GM19035 (cell line): ENCODE results near the gene ITGB2.

ENCODE experiments used
- ATAC-seq: cut with Tn5 transposase; IDR thresholded peaks from one replicate; pipeline ENCODE4 v1.9.1; 2021; ENCODE audit not compliant: unreplicated experiment

The ITGB2 gene

DNA sequence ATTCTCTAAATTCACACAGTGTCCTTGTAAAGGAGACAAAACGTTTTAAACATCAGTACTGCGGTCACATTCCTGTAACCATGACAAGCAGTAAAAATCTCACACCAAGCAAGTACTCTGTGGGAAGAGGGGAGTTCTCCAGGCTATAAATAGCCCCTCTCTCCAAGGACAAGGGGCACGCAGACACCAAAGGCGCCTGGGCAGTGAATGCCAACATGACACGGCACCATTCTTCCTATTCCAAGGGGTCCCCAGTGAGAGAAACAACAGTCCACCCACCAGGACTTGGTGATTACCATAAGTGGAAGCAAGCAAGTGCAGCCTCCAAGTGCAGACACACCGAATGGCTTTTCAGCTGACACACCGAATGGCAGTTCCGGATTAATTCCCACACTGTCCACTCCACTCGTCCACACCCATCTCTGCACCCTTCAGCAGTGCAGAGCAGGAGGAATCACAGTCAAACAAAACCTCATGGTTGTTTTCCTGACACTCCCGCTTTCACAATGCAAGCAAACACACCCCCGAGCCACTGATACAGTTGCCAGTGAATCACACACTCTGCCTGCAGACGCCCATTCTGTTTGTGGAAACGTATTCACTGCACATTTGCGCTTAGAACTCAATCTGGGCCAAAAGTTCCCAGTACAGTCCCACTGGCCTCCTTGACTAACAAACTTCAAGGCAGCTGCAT is 49.0 kb downstream of the ITGB2 start:
- no peak for ATAC-seq

DNA sequence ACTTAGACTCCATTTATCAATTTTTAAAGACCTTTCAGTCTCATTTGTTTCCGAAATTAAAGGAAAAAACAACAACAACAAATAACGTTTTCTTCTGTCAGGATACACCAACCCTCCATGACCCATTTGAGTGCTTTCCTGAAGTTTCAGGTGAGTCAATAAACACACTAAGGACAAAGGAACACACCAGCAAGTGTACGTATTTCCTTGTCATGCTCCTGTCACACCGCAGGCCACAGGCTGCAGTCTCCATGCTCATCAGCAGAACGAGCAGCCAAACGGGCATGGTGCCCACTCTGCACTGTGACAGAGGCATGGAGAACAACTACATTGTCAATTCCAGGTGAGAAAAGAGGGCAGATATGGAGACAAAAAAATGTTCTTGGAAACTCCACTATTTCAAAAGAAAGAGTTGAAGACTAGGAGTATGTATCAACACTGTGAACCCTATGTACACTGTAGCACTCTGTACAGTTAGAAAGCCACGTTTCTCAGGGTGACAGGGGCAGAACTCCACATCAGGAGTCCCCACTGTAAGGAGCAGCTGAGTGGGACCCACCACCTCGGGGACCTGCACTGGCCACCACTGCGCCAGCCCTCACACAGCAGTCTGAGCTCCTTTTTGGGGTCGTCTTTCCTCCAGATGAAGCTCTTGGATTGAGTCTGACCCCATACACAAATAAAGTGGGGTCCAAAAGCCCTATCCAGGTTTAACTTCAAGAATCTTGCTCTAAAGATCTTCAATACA is 49.8 kb downstream of the ITGB2 start:
- ATAC-seq, result no peak

DNA sequence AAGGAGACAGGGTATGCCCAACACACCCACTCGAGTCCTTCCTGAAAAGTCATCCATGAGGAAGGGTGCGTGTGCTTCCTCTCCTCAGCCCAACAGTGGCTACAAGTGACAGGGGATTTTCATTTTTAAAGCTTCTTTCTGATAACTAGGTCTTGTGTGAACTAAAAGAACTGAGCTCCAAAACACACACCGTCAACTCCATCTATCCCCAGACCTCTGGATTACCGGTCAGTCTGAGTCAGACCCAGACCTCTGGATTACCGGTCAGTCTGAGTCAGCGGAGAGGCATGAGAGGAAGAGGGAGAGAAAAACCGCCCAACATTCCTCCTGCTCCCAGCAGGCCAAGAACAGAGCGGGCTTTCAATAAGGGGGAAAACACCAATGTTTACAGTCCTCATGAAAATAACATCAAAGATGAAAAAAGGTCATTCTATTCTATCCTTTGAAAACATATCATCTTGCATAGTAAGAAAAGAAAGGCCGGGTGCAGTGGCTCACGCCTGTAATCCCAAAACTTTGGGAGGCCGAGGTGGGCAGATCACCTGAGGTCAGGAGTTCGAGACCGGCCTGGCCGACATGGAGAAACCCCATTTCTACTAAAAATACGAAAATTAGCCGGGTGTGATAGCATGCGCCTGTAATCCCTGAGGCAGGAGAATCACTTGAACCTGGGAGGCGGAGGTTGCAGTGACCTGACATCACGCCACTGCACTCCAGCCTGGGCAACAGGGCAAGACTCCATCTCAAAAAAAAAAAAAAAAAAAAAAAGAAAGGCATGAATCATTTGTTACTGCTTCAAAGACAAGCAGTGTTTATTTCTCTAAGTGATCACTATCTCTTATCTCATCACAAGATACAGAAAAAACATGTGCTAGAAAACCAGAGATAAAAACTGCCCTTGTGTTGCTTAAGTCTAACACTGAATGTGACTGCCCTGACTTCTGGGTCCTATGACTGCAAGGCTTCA is 50.6 kb downstream of the ITGB2 start:
- ATAC-seq, result no peak

DNA sequence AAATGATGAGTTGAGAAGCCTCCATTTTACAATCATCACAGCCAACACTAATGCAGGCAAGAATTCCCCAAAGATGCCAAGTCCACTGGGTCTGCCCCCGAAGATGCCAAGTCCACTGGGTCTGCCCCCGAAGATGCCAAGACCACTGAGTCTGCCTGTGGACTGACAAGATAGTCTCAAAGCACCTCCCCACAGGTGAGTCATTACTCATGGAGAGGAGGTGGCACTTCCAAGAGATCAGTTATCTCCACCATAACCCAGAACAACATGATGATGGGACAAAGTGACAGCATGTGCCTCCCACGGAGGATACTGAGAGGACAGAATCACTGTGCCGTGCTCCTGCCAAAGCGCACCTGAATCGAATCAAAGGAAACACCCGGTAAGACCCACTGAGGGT is 52.0 kb downstream of the ITGB2 start:
- no peak for ATAC-seq

DNA sequence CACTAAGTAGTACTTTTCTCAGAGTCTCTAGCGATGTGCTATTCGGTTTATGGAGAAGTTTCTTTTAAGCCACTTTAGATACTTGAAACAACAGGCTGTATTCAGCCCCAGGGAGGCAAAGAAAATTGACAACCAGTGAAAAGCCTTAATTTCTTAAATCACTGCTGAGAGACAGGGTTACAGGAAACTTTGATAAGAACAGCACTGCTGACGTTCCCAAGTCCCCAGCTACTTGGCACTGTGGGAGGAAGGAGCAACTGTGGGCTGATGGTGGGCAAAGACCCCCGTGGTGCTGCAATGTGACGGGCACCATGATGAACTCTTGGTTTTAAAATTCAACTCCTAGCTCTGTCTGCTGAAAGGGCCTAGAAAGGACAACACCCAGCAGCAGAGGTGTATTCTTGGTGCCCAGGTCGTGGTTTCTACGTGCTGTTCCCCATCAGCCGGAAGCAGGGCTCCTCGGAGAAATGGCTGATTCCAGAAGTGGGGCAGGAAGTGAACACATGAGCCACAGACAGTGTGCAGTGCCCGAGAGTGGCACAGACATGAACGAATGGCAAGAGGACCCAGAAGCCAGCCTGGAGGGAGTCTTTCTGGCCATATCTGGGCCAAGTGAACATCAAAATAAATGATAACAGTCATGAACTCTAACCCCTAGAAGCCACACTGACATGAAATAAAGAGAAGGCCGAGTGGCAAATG is 52.5 kb downstream of the ITGB2 start:
- no peak for ATAC-seq

DNA sequence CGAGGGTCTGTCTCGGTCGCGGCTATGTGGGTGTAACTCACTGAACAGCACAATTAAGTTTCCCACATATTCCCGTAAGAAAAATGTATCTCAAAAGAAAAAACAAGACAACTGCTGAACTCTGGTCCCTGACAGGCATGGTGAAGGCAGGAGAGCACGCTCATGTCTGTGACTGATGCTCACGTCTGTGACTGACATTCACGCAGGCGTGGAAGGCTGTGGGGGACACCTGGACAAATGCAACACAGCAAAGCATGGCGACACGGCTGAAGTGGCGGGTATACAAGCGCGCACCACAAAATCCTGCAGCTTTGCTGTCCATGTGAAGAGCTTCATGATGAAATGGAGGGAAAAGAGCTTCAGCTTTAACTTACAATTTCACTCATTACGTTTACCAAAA is 53.2 kb downstream of the ITGB2 start:
- ATAC-seq, result no peak

DNA sequence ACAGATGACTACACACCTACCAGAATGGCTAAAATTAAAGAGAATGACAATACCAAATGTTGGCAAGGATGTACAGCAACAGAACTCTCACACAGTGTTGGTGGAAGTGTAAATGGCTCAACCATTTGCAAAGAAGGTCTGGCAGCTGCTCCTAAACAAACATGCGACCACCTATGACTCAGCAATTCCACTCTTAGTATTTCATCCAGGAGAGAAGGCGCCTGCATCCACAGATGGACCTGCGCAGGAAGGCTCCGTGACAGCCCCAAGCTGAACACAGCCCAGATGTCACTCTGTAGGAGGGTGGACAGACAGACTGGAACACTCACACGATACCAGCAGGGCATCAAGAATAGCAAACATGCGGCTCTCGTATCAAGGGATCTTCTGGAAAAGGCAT is 53.9 kb downstream of the ITGB2 start:
- ATAC-seq, result no peak

DNA sequence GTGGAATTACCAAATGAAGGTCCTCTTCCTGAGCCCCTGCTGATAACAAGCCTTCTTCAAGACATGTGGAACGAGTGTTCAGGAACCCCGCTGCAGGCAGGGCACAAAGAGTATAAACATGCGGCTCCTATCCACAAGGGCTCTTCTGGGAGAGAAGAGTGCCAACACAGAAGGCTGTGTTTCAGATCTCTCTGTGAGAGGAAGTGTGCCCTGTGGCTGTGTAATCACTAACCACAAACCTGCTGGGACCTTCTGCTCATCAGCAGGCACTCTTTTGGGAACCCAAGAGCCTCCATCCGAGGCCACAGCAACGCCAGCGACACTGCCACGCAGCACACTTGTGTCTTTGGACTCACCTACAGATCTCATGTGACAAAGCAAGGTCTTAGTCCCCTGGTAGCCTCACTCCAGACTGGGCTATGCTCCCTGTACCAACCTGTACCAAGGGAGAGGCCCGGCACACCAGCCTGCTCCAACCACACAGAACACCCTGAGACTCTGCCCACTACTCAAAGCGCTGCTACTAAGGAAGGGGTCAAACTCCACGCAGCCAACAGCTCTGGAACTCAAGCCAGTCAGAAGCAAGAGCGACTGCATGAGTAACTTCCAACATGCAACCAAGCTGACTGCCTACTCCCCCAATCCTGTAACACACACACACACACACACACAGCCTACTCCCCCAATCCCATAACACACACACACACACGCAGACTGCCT is 55.0 kb downstream of the ITGB2 start:
- no peak for ATAC-seq

DNA sequence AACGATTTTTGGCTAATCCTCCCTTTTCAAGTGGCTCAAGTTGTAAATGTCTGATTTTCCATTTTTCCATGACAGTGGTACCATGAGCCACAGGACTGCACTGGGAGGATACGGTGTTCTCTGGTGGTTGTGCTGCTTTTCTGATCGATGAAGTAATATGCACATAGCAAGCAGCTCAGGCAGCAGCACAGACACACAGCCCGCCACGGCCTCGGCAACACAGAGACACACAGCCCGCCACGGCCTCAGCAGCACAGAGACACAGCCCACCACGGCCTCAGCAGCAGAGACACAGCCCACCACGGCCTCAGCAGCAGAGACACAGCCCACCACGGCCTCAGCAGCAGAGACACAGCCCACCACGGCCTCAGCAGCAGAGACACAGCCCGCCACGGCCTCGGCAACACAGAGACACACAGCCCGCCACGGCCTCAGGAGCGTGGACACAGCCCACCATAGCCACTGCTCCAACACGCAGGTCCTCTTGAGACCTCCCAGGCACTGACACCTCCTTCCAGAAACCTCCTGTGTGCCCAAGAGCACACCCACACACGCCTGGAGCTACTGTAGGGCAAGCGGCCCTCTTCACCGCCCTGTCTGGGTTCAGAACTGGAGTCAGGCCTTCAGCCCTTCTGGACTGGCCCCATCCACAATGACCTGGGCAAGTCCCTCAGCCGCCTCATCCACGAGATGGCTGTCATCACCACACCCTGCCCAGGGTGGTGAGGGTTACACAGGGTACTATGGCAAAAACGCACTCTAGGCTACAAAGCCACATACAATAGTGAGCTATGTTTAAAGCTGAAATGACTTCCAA is 57.6 kb downstream of the ITGB2 start:
- no peak for ATAC-seq

DNA sequence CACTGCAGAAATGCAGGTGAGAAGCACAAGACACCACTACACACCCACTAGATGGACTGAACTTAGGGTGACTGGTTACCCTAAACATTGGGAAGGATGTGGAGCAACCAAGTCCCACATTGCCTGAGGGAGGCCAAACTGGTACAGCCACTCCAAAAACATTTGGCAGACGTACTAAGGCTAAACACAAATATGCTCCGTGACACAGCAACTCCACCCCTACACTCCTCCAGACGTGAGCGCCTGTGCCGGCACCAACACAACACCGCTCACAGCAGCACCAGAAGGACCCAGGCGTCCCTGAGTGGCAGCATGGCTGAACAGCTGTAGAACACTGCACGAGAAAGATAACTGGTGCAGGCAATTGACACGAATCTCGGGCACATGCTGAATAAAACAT is 61.9 kb downstream of the ITGB2 start:
- ATAC-seq, result no peak

DNA sequence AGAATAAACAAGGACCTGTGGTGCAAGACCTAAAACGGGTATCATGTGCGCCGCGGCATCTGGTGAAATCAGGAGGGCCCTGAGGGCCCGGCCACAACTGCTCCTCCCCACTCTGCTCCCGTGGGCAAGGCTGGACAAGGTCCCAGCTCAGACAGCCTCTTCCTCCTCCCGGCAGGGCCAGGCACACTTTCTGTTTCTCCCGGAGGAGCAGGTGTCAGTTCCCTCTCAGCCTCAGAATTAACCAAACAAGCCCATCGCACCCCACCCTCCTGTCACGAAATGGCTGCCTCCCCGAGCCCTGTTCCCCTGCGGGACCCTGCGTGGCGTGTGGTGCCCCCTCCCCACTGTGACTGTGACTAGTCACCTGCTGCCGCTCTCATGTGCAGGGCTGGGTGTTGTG is 62.4 kb downstream of the ITGB2 start:
- no peak for ATAC-seq

DNA sequence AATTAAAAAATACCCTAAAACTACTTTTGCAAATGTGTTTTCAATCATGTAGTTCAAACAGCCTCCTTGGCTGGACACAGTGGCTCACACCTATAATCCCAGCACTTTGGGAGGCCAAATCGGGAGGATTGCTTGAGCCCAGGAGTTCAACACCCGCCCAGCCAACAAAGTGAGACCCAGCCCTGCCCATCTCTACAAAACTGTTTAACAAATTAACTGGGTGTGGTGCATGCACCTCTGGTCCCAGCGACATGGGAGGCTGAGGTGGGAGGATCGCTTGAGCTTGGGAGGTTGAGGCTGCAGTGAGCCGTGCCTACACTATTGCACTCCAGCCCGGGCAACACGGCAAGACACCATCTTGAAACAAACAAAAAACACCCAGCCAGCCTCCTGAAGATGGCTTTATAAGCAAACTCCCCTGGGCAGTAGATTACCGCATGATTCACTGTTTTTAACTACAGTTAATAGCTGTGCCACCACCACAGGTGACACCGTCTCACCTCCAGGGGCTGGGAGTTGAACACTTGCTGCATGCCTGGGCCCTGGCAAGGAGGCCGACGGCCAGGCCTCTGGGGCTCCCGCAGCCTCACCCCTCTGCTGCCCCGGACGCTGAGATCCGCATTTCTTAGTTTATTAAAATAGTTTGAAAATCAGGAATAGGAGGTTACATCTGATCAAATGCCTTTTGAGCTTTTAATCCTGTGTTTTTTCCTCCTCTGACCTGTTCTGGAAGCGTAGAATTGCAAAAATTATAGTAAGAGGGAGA is 63.4 kb downstream of the ITGB2 start:
- ATAC-seq, result no peak

DNA sequence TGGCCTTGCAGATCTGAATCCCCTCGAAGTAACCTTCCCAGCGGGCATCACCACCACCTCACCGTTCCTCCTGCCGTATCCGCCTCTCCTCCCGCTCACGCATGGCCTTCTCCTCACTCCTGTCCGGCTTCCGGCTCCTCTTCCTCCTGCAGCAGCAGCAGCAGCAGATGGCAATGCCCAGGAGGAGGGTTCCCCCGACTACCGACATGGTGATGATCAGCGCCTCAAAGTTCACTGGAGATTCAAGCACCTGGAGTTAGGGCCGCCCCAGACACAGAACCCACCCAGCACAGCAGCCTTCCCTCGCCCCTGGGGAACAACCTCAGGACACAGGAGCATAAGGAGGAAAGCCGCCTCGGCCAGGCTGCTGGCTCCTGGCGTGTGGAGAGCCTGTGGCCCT is 64.6 kb downstream of the ITGB2 start:
- ATAC-seq, result no peak

DNA sequence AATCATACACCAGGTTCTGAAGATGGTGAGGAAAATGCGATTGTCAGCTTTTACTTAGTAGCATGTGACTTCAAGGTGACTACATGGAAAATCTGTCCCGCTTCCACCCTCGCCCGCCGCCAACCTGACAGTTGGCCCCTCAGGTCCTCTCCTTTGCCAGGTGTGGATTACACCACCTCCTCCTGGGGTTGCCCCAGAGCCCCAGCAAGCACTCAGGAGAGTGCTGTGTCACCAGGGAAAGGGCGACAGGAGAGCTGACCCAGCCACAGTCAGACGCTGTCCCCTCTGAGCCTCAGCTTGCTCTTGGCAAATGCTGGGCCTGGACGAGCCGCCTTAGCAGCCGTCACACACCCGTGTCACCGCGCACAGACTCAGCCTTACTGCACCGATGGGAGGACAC is 65.1 kb downstream of the ITGB2 start:
- no peak for ATAC-seq

DNA sequence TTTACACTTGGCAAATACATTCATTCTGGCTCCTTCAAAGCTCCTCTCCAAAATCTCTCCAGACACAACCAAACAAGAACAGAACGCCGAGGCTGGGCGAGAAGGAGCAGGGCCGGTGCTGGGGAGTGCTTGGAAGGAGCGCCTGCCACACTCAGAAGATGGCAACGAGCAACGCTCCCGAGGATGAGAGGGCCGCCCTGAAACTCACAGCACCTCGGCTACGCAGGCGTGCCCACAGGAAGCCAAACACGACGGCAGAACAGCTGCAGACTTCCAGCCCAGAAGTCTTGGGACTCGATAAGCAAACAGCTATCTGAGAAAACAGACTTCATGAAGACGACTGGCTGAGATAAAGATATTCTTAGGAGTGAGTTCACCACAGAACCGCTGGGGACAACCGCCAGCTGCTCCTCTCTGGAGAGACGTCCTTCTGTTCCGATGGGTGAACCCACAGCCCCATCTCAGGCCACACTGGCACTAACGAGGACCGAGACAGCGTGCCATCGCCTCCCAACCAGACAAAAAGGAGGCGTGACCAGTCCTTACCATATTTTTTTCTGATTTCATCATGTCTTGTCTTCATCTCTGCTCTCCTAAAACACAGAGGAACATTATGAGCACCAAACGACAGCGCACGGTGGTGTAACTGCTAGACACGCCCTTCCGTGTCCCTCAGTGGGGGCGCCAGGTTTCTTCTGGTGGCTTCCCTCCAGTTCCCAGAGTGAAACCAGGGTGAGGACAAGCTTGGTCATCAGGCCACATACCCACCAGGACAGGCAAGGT is 65.8 kb downstream of the ITGB2 start:
- ATAC-seq, result no peak

DNA sequence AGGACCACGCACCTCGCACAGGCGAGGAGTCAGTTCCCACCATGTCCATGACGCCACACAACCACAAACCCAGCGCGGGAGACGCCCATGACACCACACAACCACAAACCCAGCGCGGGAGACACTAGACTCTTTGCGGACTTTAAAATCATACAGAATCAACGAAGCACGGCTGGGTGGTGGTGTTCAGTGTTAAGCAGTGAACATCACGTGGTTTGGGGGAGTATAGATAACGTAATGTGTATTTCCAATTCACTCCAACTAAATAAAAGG is 66.4 kb downstream of the ITGB2 start:
- ATAC-seq, result no peak

DNA sequence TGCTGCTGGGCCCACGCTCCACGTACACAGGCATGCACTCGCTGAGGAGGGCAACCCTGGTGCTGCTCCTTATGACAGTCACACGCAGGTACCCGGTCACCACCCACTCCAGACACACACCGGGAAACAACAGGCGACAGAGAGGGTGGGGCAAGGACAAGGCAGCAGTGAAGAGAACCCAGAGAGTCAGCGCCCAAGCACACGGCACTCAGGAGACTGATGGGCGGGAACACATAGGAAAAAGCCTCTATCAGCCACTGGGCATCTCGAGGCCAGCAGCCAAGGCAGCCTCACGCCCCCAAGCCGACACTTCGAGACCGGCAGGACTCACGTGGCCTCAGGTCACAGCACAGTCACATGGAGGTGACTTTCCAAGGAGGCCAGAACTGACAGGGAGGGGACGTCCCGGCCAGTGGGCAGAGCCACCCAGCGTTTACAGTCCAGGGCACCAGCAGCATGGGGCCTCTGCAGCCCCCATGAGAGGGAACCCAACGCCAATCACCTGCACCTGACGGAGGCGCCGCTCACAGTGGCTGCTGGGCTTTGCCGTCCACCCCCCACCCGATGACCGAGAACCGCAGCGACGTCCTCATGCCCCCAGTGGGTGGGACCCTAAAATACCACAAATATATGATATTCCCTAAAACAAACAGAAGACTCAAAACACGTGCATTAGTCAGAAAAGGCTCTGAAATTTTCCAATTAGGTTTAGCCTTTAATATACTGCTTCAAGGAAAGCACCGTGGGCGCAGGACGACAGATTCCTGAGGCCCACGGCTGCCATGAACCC is 66.9 kb downstream of the ITGB2 start:
- ATAC-seq, result no peak
